Panc1 (cell line): ENCODE data around the gene IL1RAPL1. TPM values are rescaled to one million over a fixed set of nuclear protein-coding genes. Genes with fewer than 3 reads are reported as not detected.

ENCODE experiments used
- ATAC-seq: fragments of 200-7000 bp; cut with Tn5 transposase; 2 replicates; pipeline ENCODE4 v1.9.1; 2020; ENCODE audit warnings: mild to moderate bottlenecking, moderate library complexity
- BruUV-seq: library from RNA; stranded (reverse); fragments of 400-500 nt; replicated peaks from 2 replicates; lab custom pipeline; 2021; lab: Mats Ljungman, UMichigan
- CTCF ChIA-PET: fragments of 300-600 bp; sonication (Branson Sonifier 250); formaldehyde crosslinking; loops from one replicate; lab custom pipeline; 2022; ENCODE audit warnings: antibody characterized with exemption; lab: Charles Lee
- POLR2A ChIA-PET: fragments of 300-600 bp; sonication (Branson Sonifier 250); formaldehyde crosslinking; loops from one replicate; lab custom pipeline; 2022; ENCODE audit warnings: antibody characterized with exemption; lab: Charles Lee
- DNase-seq: peaks from one replicate; pipeline ENCODE4 v3.0.0-alpha.2; 2010; ENCODE audit warnings: low read depth, low spot score
- H3K27ac ChIP-seq: 2 replicates; pipeline ENCODE4 v1.5.1; 2011; ENCODE audit warnings: mild to moderate bottlenecking, low read length, inconsistent platforms
- H3K27me3 ChIP-seq: fragments of 200-500 bp; sonication (Bioruptor generic); 2 replicates; pipeline ENCODE4 v1.6.0; 2014; ENCODE audit warnings: low read length, inconsistent platforms; ENCODE audit not compliant: control insufficient read depth, insufficient read depth
- H3K36me3 ChIP-seq: fragments of 200-500 bp; sonication (Bioruptor generic); 2 replicates; pipeline ENCODE4 v1.5.1; 2014; ENCODE audit warnings: inconsistent platforms, mild to moderate bottlenecking, low read length, moderate library complexity; ENCODE audit not compliant: control insufficient read depth, insufficient read depth
- H3K4me1 ChIP-seq: 2 replicates; pipeline ENCODE4 v1.5.1; 2011; ENCODE audit warnings: inconsistent platforms, mild to moderate bottlenecking, low read length, moderate library complexity; ENCODE audit not compliant: control insufficient read depth, insufficient read depth
- H3K4me3 ChIP-seq, 2 experiments: 2 replicates each; pipeline ENCODE4 v1.5.1; 2011 to 2012; ENCODE audit warnings: low read depth in 2 of 2, low read length in 2 of 2, mild to moderate bottlenecking in 2 of 2, inconsistent platforms in 1 of 2, moderate library complexity in 1 of 2
- H3K9me3 ChIP-seq: fragments of 200-500 bp; sonication (Bioruptor generic); 2 replicates; pipeline ENCODE4 v1.5.1; 2014; ENCODE audit warnings: low read depth, mild to moderate bottlenecking, inconsistent platforms, low read length, moderate library complexity; ENCODE audit not compliant: control insufficient read depth, insufficient read depth
- CTCF ChIP-seq: fragments of 450-650 bp; IDR thresholded peaks from 2 replicates; pipeline ENCODE4 v1.5.1; 2017; ENCODE audit warnings: mild to moderate bottlenecking
- POLR2AphosphoS5 ChIP-seq: IDR thresholded peaks from 2 replicates; pipeline ENCODE4 v1.6.1; 2012; ENCODE audit warnings: mild to moderate bottlenecking, low read depth, low read length, moderate library complexity
- REST ChIP-seq, 2 experiments: IDR thresholded peaks; 2 replicates each; pipeline ENCODE4 v1.6.1; 2011 to 2012; ENCODE audit warnings: low read depth in 2 of 2, control low read depth in 1 of 2, low read length in 1 of 2, mild to moderate bottlenecking in 1 of 2, moderate library complexity in 1 of 2; ENCODE audit not compliant: insufficient read depth in 1 of 2
- SIN3A ChIP-seq: IDR thresholded peaks from 2 replicates; pipeline ENCODE4 v1.6.1; 2012; ENCODE audit warnings: low read depth, mild to moderate bottlenecking, low read length, moderate library complexity, borderline replicate concordance; ENCODE audit not compliant: insufficient read depth
- TCF7L2 ChIP-seq: IDR thresholded peaks from 2 replicates; pipeline ENCODE4 v1.6.1; 2011; ENCODE audit warnings: mild to moderate bottlenecking, low read depth, low read length, inconsistent platforms
- in situ Hi-C: cut with HindIII; loops from 2 replicates; pipeline ENCODE4 v1.10.0; 2016; ENCODE audit warnings: low sequenced_read_pairs, low pct_unique_long_range_greater_than_20kb
- intact Hi-C: fragments of 100-400 bp; cut with micrococcal nuclease; formaldehyde crosslinking; loops from one replicate; pipeline ENCODE4 v1.10.0; 2022; ENCODE audit not compliant: unreplicated experiment
- total RNA-seq: library from RNA; stranded (reverse); gene quantifications from one replicate; pipeline ENCODE4 v1.2.1, GENCODE V29; 2021; ENCODE audit not compliant: unreplicated experiment

Gene IL1RAPL1
- total RNA-seq, 1 experiment from 2014 or later: 0.59 TPM

DNA sequence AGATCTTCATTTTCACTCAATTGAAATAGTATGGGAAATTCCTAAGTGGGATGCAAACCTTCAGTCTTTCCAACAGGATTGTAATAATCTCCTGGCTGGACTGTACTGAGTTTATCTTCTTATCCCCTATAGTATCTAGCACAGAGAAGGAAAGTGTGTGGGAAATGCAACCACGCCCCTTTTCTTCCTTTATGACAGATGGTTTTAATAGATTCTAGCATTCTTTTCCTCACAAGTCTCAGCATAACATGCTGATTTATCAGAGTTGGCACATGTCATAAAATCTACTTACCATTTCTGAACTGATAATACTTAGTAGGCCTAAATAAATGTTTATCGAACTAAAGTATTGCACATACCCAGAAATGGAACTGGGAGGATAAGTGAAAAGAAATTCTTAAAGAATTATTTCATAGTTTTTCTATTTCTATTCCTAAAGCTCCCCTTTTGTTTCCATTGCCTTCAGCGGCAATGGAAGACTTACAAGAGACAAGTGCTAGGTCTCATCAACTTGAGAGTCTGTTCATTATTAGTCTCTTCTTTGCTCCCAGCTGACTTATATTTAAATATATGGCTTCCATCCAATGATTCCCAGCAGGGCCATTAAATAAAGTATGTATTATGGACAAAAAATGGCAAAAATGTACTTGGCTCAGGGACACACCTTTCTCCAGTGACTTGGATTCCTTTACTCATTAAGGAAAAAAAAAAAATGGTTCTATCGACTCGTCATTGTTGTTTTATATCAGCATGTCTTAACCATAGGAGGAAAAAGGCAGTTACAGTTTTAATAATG, 484.5 kb downstream of the IL1RAPL1 start:
- CTCF ChIA-PET: no interaction called here
- no peaks in the 10 kb centered on the region for H3K27me3 ChIP-seq
- intact Hi-C loops: no loop called here
- no peak for TF ChIP-seq REST (IDR thresholded peaks at IDR 0.05; ENCODE audit: insufficient read depth in 1 of 2, low read depth in 2 of 2, low read length in 1 of 2)
- no peak for TF ChIP-seq POLR2AphosphoS5
- TF ChIP-seq SIN3A: no peak
- ATAC-seq (no peak), DNase-seq (no peak)
- no TSS peak for BruUV-seq
- H3K9me3 ChIP-seq: no peaks in the 10 kb centered on the region
- H3K4me1 ChIP-seq: no peaks in the 10 kb centered on the region
- H3K27ac ChIP-seq: no peak overlapping the region
- H3K4me3 ChIP-seq: no peak overlapping the region
- POLR2A ChIA-PET: no interaction called here
- in situ Hi-C loops: no loop called here
- H3K36me3 ChIP-seq: no peaks in the 10 kb centered on the region

DNA sequence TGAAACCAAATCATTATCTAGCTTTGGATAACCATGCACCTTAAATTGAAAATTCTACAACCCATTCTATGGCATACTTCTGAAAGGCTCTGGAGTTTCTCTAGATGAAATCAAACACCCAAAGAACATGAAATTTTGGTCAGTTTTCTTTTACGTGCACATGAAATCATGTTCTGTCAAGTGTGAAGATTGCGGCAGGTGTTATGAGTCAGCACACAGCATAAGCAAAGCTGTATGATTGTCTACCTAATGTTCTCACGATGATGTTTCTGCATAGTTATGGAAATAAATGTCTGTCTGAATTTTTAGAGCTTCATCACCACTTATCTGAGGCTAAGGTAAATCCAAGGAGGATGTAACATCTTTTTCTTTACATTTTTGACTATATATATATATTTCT, 495.3 kb downstream of the IL1RAPL1 start:
- Histone ChIP-seq H3K27me3 (no peaks in the 10 kb centered on the region), H3K4me1 (no peaks in the 10 kb centered on the region), H3K27ac (no peak overlapping the region), H3K36me3 (no peaks in the 10 kb centered on the region), H3K4me3 (no peak overlapping the region), H3K9me3 (no peaks in the 10 kb centered on the region)
- in situ Hi-C loops: no loop called here
- DNase-seq (no peak), ATAC-seq (no peak)
- intact Hi-C loops: no loop called here
- BruUV-seq: no TSS peak
- CTCF ChIA-PET: interaction anchor here (0.6 kb wide), 1 partner anchor 977 kb away, joined by 3 read pairs; no protein-coding TSS in a partner anchor
- TF ChIP-seq POLR2AphosphoS5: no peak
- TF ChIP-seq CTCF: no peak
- no peak for TF ChIP-seq REST (IDR thresholded peaks at IDR 0.05; ENCODE audit: insufficient read depth in 1 of 2, low read depth in 2 of 2, low read length in 1 of 2)
- TF ChIP-seq SIN3A: no peak
- TF ChIP-seq TCF7L2: no peak
- POLR2A ChIA-PET: interaction anchor here (1.4 kb wide), 1 partner anchor 28 kb away, joined by 3 read pairs; no protein-coding TSS in a partner anchor
